DMS153 treated with DMSO at 0.1 percent for 48 hours (cell line): ENCODE data around the gene PARD3B.

Experiments used
- DNase-seq: peaks from one replicate; lab custom pipeline; 2025; ENCODE audit not compliant: unreplicated experiment; lab: John Stamatoyannopoulos, UW

PARD3B gene

GRCh38 chr2:204544961-204545860, at the start of gene PARD3B:
TSS of gene PARD3B (plus strand) at chr2:204545475. CDS start at chr2:204546000, 525 bp downstream.
- DNase-seq = peak; percentile 22

GRCh38 chr2:204496779-204497178, 48.5 kb upstream of the PARD3B start:
- DNase-seq = no peak

GRCh38 chr2:204497855-204498254, 47.4 kb upstream of the PARD3B start:
- DNase-seq = no peak

- DNase-seq = no peak
These were observed 47.0 kb upstream of the PARD3B start for GRCh38 chr2:204498291-204498690.

GRCh38 chr2:204503869-204504268, 41.4 kb upstream of the PARD3B start:
- no peak for DNase-seq

- DNase-seq = no peak
These were observed 40.7 kb upstream of the PARD3B start for GRCh38 chr2:204504594-204504993.

- no peak for DNase-seq
These were observed 39.8 kb upstream of the PARD3B start for GRCh38 chr2:204505488-204505887.

GRCh38 chr2:204505946-204506345, 39.3 kb upstream of the PARD3B start:
- no peak for DNase-seq

- DNase-seq = no peak
These were observed 37.6 kb upstream of the PARD3B start for GRCh38 chr2:204507636-204508035.

GRCh38 chr2:204510709-204511420, 34.4 kb upstream of the PARD3B start:
- DNase-seq = no peak

- DNase-seq = no peak
These were observed 30.8 kb upstream of the PARD3B start for GRCh38 chr2:204514439-204514838.

GRCh38 chr2:204515416-204515815, 29.9 kb upstream of the PARD3B start:
- no peak for DNase-seq

GRCh38 chr2:204517154-204517553, 28.1 kb upstream of the PARD3B start:
- no peak for DNase-seq

- no peak for DNase-seq
These were observed 15.3 kb upstream of the PARD3B start for GRCh38 chr2:204529795-204530463.

- DNase-seq = no peak
These were observed 14.8 kb upstream of the PARD3B start for GRCh38 chr2:204530464-204530805.

GRCh38 chr2:204533629-204534370, 11.5 kb upstream of the PARD3B start:
- no peak for DNase-seq

GRCh38 chr2:204535356-204535755, 9.9 kb upstream of the PARD3B start:
- no peak for DNase-seq

GRCh38 chr2:204535764-204536163, 9.5 kb upstream of the PARD3B start:
- DNase-seq = no peak

- DNase-seq = no peak
These were observed 6.9 kb upstream of the PARD3B start for GRCh38 chr2:204538182-204539018.

GRCh38 chr2:204539019-204539385, 6.3 kb upstream of the PARD3B start:
- no peak for DNase-seq
